ENCODE data around the gene WFDC12.

DNA sequence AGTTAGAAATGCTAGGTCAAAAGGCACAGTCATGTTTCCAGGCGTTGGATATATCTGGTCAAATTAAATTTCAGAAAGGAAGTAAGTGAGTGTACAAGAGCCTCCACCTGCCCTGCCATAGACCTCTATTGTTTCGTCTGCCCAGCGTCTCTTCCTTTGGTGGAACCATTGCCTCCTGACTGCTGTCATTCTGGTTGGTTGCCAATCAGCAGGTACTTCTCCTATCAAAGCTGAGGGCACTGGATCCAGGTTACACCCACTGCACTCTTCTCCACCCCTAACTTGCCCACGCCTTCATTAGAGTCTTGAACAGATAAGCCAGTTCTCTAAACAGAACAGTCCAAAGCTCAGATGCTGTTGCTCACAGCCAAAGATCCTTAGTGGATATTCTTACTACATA lies 6.7 kb downstream of the WFDC12 start:
- TF ChIP-seq, protein P1, sequence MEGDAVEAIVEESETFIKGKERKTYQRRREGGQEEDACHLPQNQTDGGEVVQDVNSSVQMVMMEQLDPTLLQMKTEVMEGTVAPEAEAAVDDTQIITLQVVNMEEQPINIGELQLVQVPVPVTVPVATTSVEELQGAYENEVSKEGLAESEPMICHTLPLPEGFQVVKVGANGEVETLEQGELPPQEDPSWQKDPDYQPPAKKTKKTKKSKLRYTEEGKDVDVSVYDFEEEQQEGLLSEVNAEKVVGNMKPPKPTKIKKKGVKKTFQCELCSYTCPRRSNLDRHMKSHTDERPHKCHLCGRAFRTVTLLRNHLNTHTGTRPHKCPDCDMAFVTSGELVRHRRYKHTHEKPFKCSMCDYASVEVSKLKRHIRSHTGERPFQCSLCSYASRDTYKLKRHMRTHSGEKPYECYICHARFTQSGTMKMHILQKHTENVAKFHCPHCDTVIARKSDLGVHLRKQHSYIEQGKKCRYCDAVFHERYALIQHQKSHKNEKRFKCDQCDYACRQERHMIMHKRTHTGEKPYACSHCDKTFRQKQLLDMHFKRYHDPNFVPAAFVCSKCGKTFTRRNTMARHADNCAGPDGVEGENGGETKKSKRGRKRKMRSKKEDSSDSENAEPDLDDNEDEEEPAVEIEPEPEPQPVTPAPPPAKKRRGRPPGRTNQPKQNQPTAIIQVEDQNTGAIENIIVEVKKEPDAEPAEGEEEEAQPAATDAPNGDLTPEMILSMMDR (IDR thresholded peaks at IDR 0.05), result no peak
- no peak for TF ChIP-seq EZH2 (IDR thresholded peaks at IDR 0.05; ENCODE audit: borderline replicate concordance, insufficient read depth, low read depth, low read length, poor library complexity, severe bottlenecking)

Measured in B cell (primary cell).